Amniotic epithelial cell (primary cell): ENCODE data around the gene ZNF573.
"Not testable (repeated sequence)": the region's sequence is repeated elsewhere in the genome, so short reads cannot be mapped to it uniquely, and the experiment has no call there.

Experiments
- DNase-seq: peaks from one replicate; pipeline ENCODE4 v3.0.0-alpha.2; 2010; ENCODE audit warnings: low read depth

ZNF573 gene

GRCh38 chr19:37779127-37780005 lies at the start of gene ZNF573:
Gene ZNF573, minus strand, starts transcription at chr19:37779586. Its CDS starts 5,857 bp downstream, at chr19:37773729.
- peak; percentile 91 for DNase-seq

GRCh38 chr19:37817180-37817981 lies 38.0 kb upstream of the ZNF573 start:
- no peak for DNase-seq

GRCh38 chr19:37815611-37816010 lies 36.2 kb upstream of the ZNF573 start:
- not testable (repeated sequence) for DNase-seq

GRCh38 chr19:37813340-37813739 lies 34.0 kb upstream of the ZNF573 start:
- no peak for DNase-seq

GRCh38 chr19:37809366-37809765 lies 30.0 kb upstream of the ZNF573 start:
- DNase-seq, result no peak

GRCh38 chr19:37803249-37803840 lies 24.0 kb upstream of the ZNF573 start:
- DNase-seq, result no peak

GRCh38 chr19:37790244-37790925 lies 11.0 kb upstream of the ZNF573 start:
- DNase-seq, result no peak

GRCh38 chr19:37778613-37779126 lies 716 bp downstream of the ZNF573 start:
- DNase-seq, result peak; percentile 65

- DNase-seq, result no peak
These were observed 8.4 kb downstream of the ZNF573 start for GRCh38 chr19:37770985-37771384.

- DNase-seq, result peak; percentile 23
These were observed 15.9 kb downstream of the ZNF573 start for GRCh38 chr19:37763488-37763887.

- not testable (repeated sequence) for DNase-seq
These were observed 21.7 kb downstream of the ZNF573 start for GRCh38 chr19:37757683-37758082.

- DNase-seq, result peak; percentile 14
These were observed 41.0 kb downstream of the ZNF573 start for GRCh38 chr19:37738371-37738770.

GRCh38 chr19:37725181-37725580 lies 54.2 kb downstream of the ZNF573 start:
- DNase-seq, result no peak

GRCh38 chr19:37719927-37720265 lies 59.5 kb downstream of the ZNF573 start:
- DNase-seq, result no peak

- DNase-seq, result peak; percentile 84
These were observed 60.1 kb downstream of the ZNF573 start, which contains the start of gene ZNF607 for GRCh38 chr19:37719111-37719926. Gene ZNF607, minus strand, starts transcription at chr19:37719761. Its CDS starts 8,143 bp downstream, at chr19:37711618.

GRCh38 chr19:37718304-37718703 lies 61.1 kb downstream of the ZNF573 start:
- no peak for DNase-seq

- DNase-seq, result no peak
These were observed 63.2 kb downstream of the ZNF573 start for GRCh38 chr19:37716140-37716539.

- no peak for DNase-seq
These were observed 73.3 kb downstream of the ZNF573 start for GRCh38 chr19:37706052-37706605.

GRCh38 chr19:37699057-37699456 lies 80.3 kb downstream of the ZNF573 start:
- no peak for DNase-seq

GRCh38 chr19:37698216-37698615 lies 81.2 kb downstream of the ZNF573 start:
- no peak for DNase-seq
